GM12864 (cell line): ENCODE measurements around the gene APOA1.

Experiments
- DNase-seq: peaks from one replicate; pipeline ENCODE4 v3.0.0-alpha.2; 2011; ENCODE audit warnings: low read depth
- H3K4me3 ChIP-seq: 2 replicates; pipeline ENCODE4 v1.5.1; 2011; ENCODE audit warnings: mild to moderate bottlenecking, low read depth, low read length, control low read depth
- CTCF ChIP-seq: IDR thresholded peaks from 2 replicates; pipeline ENCODE4 v1.5.1; 2011; ENCODE audit warnings: low read depth, mild to moderate bottlenecking, moderate library complexity, low read length, control low read depth, inconsistent platforms; ENCODE audit errors: missing control alignments

The APOA1 gene

GRCh38 chr11:116821050-116821918, 16.1 kb downstream of the APOA1 start:
- no peak for TF ChIP-seq CTCF
- DNase-seq, result no peak
- H3K4me3 ChIP-seq, result no peak overlapping the region

GRCh38 chr11:116819049-116819448, 18.4 kb downstream of the APOA1 start:
- no peak overlapping the region for H3K4me3 ChIP-seq
- DNase-seq, result no peak
- TF ChIP-seq CTCF, result no peak

GRCh38 chr11:116814502-116814901, 22.9 kb downstream of the APOA1 start:
- no peak for DNase-seq
- no peak for TF ChIP-seq CTCF
- H3K4me3 ChIP-seq, result no peak overlapping the region

- no peak for DNase-seq
- no peak for TF ChIP-seq CTCF
Measured at GRCh38 chr11:116813781-116814471, 23.5 kb downstream of the APOA1 start.

GRCh38 chr11:116813170-116813569, 24.3 kb downstream of the APOA1 start:
- H3K4me3 ChIP-seq, result no peak overlapping the region
- TF ChIP-seq CTCF, result no peak
- no peak for DNase-seq

More at GRCh38 chr11:116813781-116814471, 23.5 kb downstream of the APOA1 start:
- H3K4me3 ChIP-seq, result no peak overlapping the region

- H3K4me3 ChIP-seq, result no peak overlapping the region
- no peak for TF ChIP-seq CTCF
- DNase-seq, result no peak
Measured at GRCh38 chr11:116812109-116812508, 25.3 kb downstream of the APOA1 start.
